ENCODE measurements around the gene ECPAS. TPM values are rescaled to one million over a fixed set of nuclear protein-coding genes. Genes with fewer than 3 reads are reported as not detected.

ECPAS gene
- total RNA-seq, 2 donors from 2014 or later, result 54.7 to 65.5 TPM

GRCh38 chr9:111442360-111443027 is 41.7 kb downstream of the ECPAS start:
- no peak for DNase-seq
- Histone ChIP-seq H3K9ac (ENCODE audit: extremely low read depth, low read length, poor library complexity, severe bottlenecking) (no peak overlapping the region), H3K9me3 (ENCODE audit: control insufficient read depth, low read length) (no peaks in the 10 kb centered on the region), H3K36me3 (ENCODE audit: control insufficient read depth, insufficient read depth, low read length) (peaks cover 52% of the 10 kb centered on the region), H3K27ac (ENCODE audit: low read depth, low read length) (no peak overlapping the region), H3K4me3 (ENCODE audit: low read length) (no peak overlapping the region), H3K27me3 (ENCODE audit: control insufficient read depth, insufficient read depth, low read length, poor library complexity, severe bottlenecking) (peaks cover 8% of the 10 kb centered on the region), H3K4me1 (ENCODE audit: control insufficient read depth, insufficient read depth, low read length) (peaks cover 9% of the 10 kb centered on the region)
- H3K4me3 Mint-ChIP-seq, result no peak overlapping the region
- no peaks in the 10 kb centered on the region for H3K27me3 Mint-ChIP-seq (ENCODE audit: insufficient read depth)
- peaks cover 14% of the 10 kb centered on the region for H3K4me1 Mint-ChIP-seq
- no peak for TF ChIP-seq CTCF (conservative IDR thresholded peaks at IDR 0.05)
- peaks cover 43% of the 10 kb centered on the region for H3K36me3 Mint-ChIP-seq (ENCODE audit: low read depth)
- 93% methylated on average over 4 of the region's 4 CpGs; no CpG with 5 or more reads in 1 of the 2 experiments for WGBS, 2 experiments (ENCODE audit: insufficient coverage in 1 of 2, insufficient read length in 1 of 2)
- no peaks in the 10 kb centered on the region for H3K9me3 Mint-ChIP-seq
- no peak overlapping the region for H3K27ac Mint-ChIP-seq

GRCh38 chr9:111440226-111440625 is 44.0 kb downstream of the ECPAS start:
- Mint-ChIP-seq H3K36me3 (ENCODE audit: low read depth) (peaks cover 39% of the 10 kb centered on the region), H3K27me3 (ENCODE audit: insufficient read depth) (no peaks in the 10 kb centered on the region), H3K4me1 (peaks cover 14% of the 10 kb centered on the region), H3K4me3 (no peak overlapping the region), H3K27ac (no peak overlapping the region), H3K9me3 (no peaks in the 10 kb centered on the region)
- no peak overlapping the region for H3K9ac ChIP-seq (ENCODE audit: extremely low read depth, low read length, poor library complexity, severe bottlenecking)
- H3K4me1 ChIP-seq (ENCODE audit: control insufficient read depth, insufficient read depth, low read length), result peaks cover 9% of the 10 kb centered on the region
- 94 to 100% methylated on average over 1 to 2 of the region's 3 CpGs for WGBS, 2 experiments (ENCODE audit: insufficient coverage in 1 of 2, insufficient read length in 1 of 2)
- no peak overlapping the region for H3K4me3 ChIP-seq (ENCODE audit: low read length)
- no peaks in the 10 kb centered on the region for H3K9me3 ChIP-seq (ENCODE audit: control insufficient read depth, low read length)
- H3K36me3 ChIP-seq (ENCODE audit: control insufficient read depth, insufficient read depth, low read length), result peaks cover 54% of the 10 kb centered on the region
- TF ChIP-seq CTCF (conservative IDR thresholded peaks at IDR 0.05), result no peak
- no peak for DNase-seq
- no peak overlapping the region for H3K27ac ChIP-seq (ENCODE audit: low read depth, low read length)
- no peaks in the 10 kb centered on the region for H3K27me3 ChIP-seq (ENCODE audit: control insufficient read depth, insufficient read depth, low read length, poor library complexity, severe bottlenecking)

- H3K9me3 Mint-ChIP-seq, result no peaks in the 10 kb centered on the region
- Histone ChIP-seq H3K27me3 (ENCODE audit: control insufficient read depth, insufficient read depth, low read length, poor library complexity, severe bottlenecking) (no peaks in the 10 kb centered on the region), H3K9me3 (ENCODE audit: control insufficient read depth, low read length) (no peaks in the 10 kb centered on the region), H3K4me1 (ENCODE audit: control insufficient read depth, insufficient read depth, low read length) (peaks cover 9% of the 10 kb centered on the region), H3K27ac (ENCODE audit: low read depth, low read length) (no peak overlapping the region), H3K9ac (ENCODE audit: extremely low read depth, low read length, poor library complexity, severe bottlenecking) (no peak overlapping the region), H3K4me3 (ENCODE audit: low read length) (no peak overlapping the region), H3K36me3 (ENCODE audit: control insufficient read depth, insufficient read depth, low read length) (peaks cover 52% of the 10 kb centered on the region)
- H3K4me1 Mint-ChIP-seq, result peaks cover 14% of the 10 kb centered on the region
- H3K27ac Mint-ChIP-seq, result no peak overlapping the region
- no peak for DNase-seq
- TF ChIP-seq CTCF (conservative IDR thresholded peaks at IDR 0.05), result no peak
- no peak overlapping the region for H3K4me3 Mint-ChIP-seq
- 91 to 96% methylated on average over 3 to 6 of the region's 6 CpGs for WGBS, 2 experiments (ENCODE audit: insufficient coverage in 1 of 2, insufficient read length in 1 of 2)
- no peaks in the 10 kb centered on the region for H3K27me3 Mint-ChIP-seq (ENCODE audit: insufficient read depth)
- peaks cover 33% of the 10 kb centered on the region for H3K36me3 Mint-ChIP-seq (ENCODE audit: low read depth)
These were observed 45.5 kb downstream of the ECPAS start for GRCh38 chr9:111438541-111439235.
